Embryonic facial prominence (tissue), 1 donor: Measurements from ENCODE around the gene SERTM2.
A peak's percentile ranks its signal among the peaks of the same experiment; 100 is the strongest.
"Not testable (repeated sequence)": the region's sequence is repeated elsewhere in the genome, so short reads cannot be mapped to it uniquely, and the experiment has no call there.

Experiments used
- DNase-seq: peaks from one replicate; pipeline ENCODE4 v3.0.0-alpha.2; 2016; ENCODE audit errors: extremely low spot score

The SERTM2 gene

GRCh38 chrX:111511477-111511876 lies at the start of gene SERTM2:
Gene SERTM2 (plus strand): TSS chrX:111511645. CDS start chrX:111518858, 7,213 bp downstream.
- DNase-seq: no peak

DNA sequence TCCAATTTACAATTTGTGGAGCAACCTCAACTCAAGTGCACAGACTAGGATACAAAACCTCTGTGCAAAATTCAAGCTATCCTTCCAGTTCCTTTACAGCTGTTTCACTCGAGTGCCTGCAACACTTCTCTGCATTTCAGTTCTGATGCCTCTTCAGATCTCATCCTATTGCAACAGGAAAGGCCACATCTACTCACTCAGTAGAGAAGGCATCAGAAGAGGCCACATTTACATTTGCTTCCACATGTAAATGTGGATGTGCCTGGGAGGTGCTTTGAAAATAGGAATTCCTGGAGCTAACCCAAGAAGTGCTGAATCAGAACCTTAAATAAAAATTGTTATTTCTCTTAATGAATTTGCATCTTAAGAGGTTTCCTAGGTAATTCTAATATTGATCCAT lies 45.8 kb upstream of the SERTM2 start:
- DNase-seq: no peak

DNA sequence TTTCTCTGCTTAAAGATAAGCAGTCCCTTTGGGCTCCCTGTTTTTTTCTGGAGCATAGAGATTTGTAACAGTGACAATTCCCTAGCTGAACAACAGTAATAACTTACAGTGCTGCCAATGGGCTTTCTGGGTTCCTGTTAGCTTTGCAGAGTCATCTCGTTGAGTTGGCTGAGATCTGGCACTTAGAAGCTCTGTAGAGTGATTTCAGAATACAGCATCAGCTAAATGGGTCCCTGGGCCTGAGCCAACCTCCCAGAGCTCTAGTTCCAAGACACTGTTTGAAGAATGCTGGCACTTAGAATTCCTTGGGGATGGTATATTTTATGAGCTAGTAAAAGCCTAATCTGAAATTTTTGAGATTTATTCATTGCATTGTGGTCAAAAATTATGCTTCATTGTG lies 43.5 kb upstream of the SERTM2 start:
- no peak for DNase-seq

GRCh38 chrX:111470681-111471403 lies 40.6 kb upstream of the SERTM2 start:
- no peak for DNase-seq

GRCh38 chrX:111481896-111482295 lies 29.5 kb upstream of the SERTM2 start:
- DNase-seq: no peak

DNA sequence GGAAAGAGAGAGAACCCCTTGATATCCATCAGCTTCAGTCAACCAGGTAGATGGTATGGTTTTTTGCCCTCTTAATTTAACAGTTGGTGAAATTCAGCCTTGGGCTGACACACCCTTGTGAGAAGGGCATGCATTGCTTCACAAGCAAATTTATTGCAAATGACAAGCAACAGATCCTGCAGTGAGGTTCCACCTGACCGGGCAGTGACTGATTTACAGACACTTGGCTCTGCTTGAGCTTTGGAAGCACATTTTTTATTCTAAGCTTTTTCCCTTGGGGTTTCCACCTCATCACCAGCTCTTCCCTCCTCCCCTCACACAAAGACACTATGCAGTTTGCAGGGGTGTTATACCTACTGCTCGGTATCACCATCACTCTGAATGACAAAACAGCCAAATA lies 28.3 kb upstream of the SERTM2 start:
- DNase-seq: no peak

DNA sequence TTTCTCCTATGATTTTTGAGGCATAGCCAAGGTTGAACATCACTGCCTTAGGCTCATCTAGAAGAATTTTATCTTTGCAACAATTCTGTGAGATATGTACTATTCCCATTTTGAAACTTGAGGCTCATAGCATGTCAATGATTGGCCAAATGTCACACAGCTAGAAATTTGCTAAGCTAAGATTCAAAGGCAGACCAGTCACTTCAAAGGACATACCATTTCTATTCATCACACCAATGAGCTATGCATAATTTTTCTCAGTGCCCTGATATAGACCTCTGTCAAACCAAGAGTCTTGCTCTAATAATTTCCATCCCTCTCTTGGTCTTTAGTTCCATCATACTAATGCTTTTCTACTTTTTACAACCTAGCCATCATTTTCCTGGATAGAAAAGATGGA lies 27.6 kb upstream of the SERTM2 start:
- no peak for DNase-seq

DNA sequence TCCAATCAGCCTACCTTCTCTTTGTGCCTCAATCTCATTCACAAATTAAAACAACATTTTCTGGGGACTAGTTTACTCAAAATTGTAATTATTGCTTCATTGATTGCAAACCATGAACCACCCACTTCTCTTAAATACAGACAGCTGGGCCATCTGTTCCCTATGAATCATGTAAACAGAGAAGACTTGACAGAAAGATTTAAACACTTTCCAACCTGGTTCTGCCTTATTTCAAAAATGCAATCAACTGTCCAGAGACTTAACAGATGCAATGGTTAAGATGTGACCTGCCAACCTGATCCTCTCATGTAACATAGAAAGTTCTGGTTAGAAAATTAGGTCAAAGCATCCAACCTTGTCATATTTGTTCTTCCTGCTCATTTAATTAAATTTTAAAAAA lies 20.8 kb upstream of the SERTM2 start:
- peak; percentile 6 for DNase-seq

GRCh38 chrX:111492085-111492484 lies 19.4 kb upstream of the SERTM2 start:
- no peak for DNase-seq

GRCh38 chrX:111498538-111499103 lies 12.8 kb upstream of the SERTM2 start:
- DNase-seq: no peak

DNA sequence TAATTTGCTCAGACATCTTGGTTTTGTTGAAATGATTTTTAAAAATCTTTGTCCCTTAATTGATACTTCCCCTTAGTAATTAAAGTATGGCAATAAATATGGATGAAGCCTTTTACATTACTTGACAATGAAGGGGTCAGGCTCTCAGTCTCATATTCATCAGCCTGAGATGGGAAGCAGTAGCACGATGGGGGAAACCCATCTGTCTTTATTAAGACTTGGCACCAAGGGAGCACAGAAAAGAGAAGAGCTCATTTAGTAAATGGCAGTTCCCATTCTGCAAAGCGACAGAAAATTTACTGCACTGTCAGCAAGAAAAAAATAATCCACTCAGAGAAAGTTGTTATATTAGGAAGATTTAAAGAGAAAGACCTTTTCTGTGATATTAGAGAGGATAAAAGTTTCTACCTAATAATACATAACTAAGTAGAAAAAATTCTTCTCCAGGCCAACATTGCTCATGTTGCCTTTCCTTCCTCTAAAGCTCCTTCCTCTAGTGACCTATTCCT lies 7.9 kb upstream of the SERTM2 start:
- no peak for DNase-seq

DNA sequence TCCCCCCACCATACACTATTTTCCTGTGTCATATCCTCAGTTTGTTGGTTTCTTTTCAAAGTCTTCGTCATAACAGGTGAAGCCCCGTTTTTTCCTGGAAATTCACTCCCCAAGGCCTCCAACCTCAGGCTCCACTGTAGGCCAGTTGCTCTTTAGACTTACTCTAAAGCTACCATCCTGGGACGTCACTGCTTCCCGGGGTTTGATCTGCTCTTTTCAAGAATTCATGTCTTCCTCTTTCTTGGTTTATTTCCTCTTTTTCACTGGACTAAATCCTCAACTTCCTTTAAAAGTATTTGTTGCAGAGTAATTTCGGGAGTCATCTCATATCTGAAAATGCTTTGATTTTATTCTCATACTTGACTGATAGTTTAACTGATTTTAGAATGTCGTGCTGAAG lies 6.5 kb upstream of the SERTM2 start:
- DNase-seq: no peak

DNA sequence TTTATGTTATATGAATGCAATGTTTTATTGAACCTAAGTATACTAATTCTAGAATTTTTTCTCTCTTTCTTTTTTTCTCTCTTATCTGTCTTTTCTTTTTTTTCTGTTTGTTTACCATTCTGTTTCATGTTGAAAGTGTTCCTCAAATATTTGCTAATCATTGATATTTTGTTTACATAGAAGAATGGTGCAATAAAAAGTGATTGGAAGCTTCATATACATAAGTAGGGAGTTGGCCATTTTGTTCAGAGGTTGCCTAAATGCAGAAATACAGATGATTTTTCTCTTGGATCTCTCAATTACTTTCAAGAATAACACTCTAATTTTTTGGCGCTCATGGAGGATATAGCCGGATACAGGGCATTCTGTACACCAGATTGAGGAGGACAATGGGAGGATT lies 5.7 kb upstream of the SERTM2 start:
- DNase-seq: no peak

DNA sequence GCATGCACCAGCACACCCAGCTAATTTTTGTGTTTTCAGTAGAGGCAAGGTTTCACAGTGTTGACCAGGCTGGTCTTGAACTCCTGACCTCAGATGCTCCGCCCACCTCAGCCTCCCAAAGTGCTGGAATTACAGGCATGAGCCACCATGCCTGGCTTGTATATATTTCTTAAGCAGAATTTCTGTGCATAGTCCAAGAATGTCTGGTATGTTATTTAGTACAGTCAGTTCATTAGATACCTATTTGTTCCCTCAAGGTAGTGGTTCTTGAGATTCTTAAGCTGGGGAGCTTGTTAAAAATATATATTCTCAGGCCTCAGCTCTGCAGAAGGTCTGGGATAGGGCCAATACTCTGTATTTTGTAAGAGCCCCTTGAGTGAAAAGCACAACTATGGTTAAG lies 4.6 kb upstream of the SERTM2 start:
- DNase-seq: no peak

- no peak for DNase-seq
These were observed 3.5 kb upstream of the SERTM2 start for GRCh38 chrX:111507933-111508332.

DNA sequence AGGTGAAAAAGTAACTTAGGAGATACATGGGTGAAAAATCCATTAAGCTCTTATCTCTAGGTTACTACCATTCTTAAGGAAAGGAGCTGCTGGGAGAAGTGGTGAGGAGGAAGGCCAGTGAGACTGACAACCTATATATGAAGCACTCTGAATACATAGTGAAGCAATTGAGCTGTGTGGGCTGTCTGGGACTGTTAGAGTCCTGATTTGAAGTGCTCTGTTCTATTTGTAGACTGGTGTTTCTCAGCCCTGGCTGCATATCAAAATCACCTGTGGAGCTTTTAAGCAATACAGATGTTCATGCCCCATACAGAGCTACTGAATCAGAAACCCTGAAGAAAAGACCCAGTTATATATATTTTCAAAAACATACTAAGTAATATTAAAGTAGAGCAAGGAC lies 3.9 kb downstream of the SERTM2 start:
- DNase-seq: no peak

DNA sequence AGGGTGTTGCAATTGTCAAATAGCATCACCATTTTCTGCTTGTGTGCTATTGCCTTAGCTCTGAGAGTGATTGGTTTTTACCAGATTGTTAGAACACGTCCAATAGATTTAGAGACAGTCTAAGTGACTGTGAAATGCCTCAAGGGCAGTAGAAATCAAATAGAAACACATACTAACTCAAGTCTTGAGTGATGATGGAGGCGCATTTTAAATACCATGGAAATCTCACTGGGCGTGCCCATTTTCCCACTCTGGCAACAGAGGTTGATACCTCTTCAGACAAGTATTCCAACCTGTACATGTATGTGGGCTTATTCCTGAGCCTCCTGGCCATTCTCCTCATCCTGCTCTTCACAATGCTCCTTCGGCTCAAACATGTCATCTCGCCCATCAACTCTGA lies 7.2 kb downstream of the SERTM2 start:
- DNase-seq: no peak

GRCh38 chrX:111519215-111519614 lies 7.8 kb downstream of the SERTM2 start:
- DNase-seq: peak; percentile 40

GRCh38 chrX:111520506-111520905 lies 9.1 kb downstream of the SERTM2 start:
- DNase-seq: no peak

DNA sequence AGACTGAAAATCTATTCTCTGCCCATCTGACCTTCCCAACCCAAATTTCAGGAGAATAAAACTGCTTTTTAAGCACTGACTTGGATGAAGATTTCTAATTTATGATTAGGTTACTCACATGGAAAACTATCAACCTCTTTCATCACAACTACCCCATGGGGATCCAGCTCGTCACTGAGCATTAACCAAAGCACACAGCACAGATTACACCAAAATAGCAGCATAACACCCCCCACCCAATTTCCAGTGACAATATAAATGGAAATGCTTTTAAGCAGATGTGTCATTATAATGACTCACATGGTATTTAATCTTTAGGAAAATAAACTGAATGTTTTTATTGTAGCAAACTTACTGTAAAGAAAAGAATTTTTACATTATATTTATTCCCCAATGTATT lies 9.7 kb downstream of the SERTM2 start:
- no peak for DNase-seq

- no peak for DNase-seq
These were observed 31.8 kb downstream of the SERTM2 start for GRCh38 chrX:111543212-111543741.

DNA sequence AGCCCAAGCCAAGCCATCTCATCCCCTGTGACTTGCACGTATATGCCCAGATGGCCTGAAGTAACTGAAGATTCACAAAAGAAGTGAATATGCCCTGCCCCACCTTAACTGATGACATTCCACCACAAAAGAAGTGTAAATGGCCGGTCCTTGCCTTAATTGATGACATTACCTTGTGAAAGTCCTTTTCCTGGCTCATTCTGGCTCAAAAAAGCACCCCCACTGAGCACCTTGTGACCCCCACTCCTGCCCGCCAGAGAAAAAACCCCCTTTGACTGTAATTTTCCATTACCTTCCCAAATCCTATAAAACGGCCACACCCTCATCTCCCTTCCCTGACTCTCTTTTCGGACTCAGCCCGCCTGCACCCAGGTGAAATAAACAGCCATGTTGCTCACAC lies 37.8 kb downstream of the SERTM2 start:
- DNase-seq: not testable (repeated sequence)

- DNase-seq: no peak
These were observed 44.0 kb downstream of the SERTM2 start for GRCh38 chrX:111555406-111555958.
